Chondrocyte (in vitro differentiated cells): ENCODE data around the gene MAP2K5. TPM values are rescaled to one million over a fixed set of nuclear protein-coding genes. Genes with fewer than 3 reads are reported as not detected.

Source experiments
- DNase-seq: peaks from one replicate; pipeline ENCODE4 v3.0.0; 2021; ENCODE audit warnings: mixed read lengths, low spot score
- H3K27ac Mint-ChIP-seq: one replicate; pipeline ENCODE4 v1.8.0; 2021; ENCODE audit warnings: mild to moderate bottlenecking, moderate library complexity, mixed read lengths; ENCODE audit not compliant: unreplicated experiment
- H3K27me3 Mint-ChIP-seq: 2 replicates; pipeline ENCODE4 v1.8.0; 2021; ENCODE audit warnings: low read depth, mixed read lengths
- H3K36me3 Mint-ChIP-seq: 2 replicates; pipeline ENCODE4 v1.8.0; 2021; ENCODE audit warnings: low read depth, mixed read lengths
- H3K4me1 Mint-ChIP-seq: 2 replicates; pipeline ENCODE4 v1.8.0; 2021; ENCODE audit warnings: low read depth, mild to moderate bottlenecking, mixed read lengths
- H3K4me3 Mint-ChIP-seq: one replicate; pipeline ENCODE4 v1.8.0; 2021; ENCODE audit warnings: mild to moderate bottlenecking, moderate library complexity, mixed read lengths; ENCODE audit not compliant: unreplicated experiment
- H3K9me3 Mint-ChIP-seq: 2 replicates; pipeline ENCODE4 v1.8.0; 2021; ENCODE audit warnings: low read depth, mixed read lengths
- CTCF ChIP-seq: fragments of 200-600 bp; sonication (generic); IDR thresholded peaks from 2 replicates; pipeline ENCODE4 v1.5.0; 2021; ENCODE audit warnings: antibody characterized with exemption, mild to moderate bottlenecking, moderate library complexity
- total RNA-seq: library from RNA; stranded (reverse); gene quantifications from 3 replicates; pipeline ENCODE4 v1.2.1, GENCODE V29; 2021

The MAP2K5 gene
- total RNA-seq, 1 donor from 2014 or later = 14.0 TPM

DNA sequence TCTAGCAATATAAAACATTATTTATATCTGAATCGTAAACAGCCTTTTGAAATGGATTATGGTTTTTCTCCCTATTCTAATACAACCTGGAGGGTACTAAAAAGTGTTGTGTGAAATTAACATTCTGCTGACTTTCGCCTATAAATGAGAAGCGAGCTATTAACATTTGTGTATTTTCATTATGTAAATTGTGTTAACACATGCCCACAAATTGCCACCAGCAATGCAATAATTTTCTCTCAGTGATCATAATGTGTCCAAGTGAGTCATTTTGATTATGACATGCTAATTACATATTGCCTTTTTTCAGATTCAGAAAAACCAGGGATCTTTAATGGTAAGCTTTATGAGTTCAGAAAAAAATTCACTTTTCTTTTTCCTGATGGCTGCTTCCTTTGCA lies 205.4 kb downstream of the MAP2K5 start:
- peaks cover 16% of the 10 kb centered on the region for H3K4me1 Mint-ChIP-seq
- H3K9me3 Mint-ChIP-seq = no peaks in the 10 kb centered on the region
- no peak overlapping the region for H3K4me3 Mint-ChIP-seq
- no peak for TF ChIP-seq CTCF
- H3K36me3 Mint-ChIP-seq = peaks cover 1% of the 10 kb centered on the region
- no peak for DNase-seq
- no peaks in the 10 kb centered on the region for H3K27me3 Mint-ChIP-seq
- no peak overlapping the region for H3K27ac Mint-ChIP-seq

GRCh38 chr15:67750371-67750770 lies 207.9 kb downstream of the MAP2K5 start:
- DNase-seq = no peak
- Mint-ChIP-seq H3K27me3 (no peaks in the 10 kb centered on the region), H3K27ac (no peak overlapping the region), H3K4me1 (peaks cover 9% of the 10 kb centered on the region), H3K36me3 (peaks cover 5% of the 10 kb centered on the region), H3K4me3 (no peak overlapping the region), H3K9me3 (peaks cover 4% of the 10 kb centered on the region)
- no peak for TF ChIP-seq CTCF

GRCh38 chr15:67753891-67754290 lies 211.4 kb downstream of the MAP2K5 start:
- Mint-ChIP-seq H3K27ac (no peak overlapping the region), H3K4me3 (no peak overlapping the region), H3K4me1 (peaks cover 4% of the 10 kb centered on the region), H3K9me3 (peaks cover 4% of the 10 kb centered on the region), H3K27me3 (no peaks in the 10 kb centered on the region), H3K36me3 (peaks cover 5% of the 10 kb centered on the region)
- no peak for DNase-seq
- TF ChIP-seq CTCF = no peak

DNA sequence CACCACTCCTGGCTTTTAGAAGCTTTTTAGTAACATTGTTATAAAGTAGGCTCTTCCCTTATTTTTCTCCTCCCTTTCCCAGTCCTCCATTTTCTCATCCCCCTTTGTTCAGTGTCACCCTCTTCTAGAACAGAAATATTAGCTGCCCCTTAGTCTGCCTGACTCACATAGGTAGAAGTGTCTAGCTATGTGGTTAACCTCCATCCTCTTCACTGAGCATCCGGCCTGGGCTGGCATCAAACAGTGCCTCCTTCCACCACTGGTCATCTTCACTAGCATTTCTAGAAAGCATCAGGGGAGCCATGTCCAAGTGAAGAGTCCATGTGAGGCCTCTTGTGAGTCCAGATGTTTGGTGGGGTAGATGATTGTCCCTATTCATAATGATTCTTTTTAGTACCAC lies 212.8 kb downstream of the MAP2K5 start:
- no peak overlapping the region for H3K27ac Mint-ChIP-seq
- DNase-seq = no peak
- peaks cover 4% of the 10 kb centered on the region for H3K9me3 Mint-ChIP-seq
- H3K27me3 Mint-ChIP-seq = no peaks in the 10 kb centered on the region
- H3K4me3 Mint-ChIP-seq = no peak overlapping the region
- H3K36me3 Mint-ChIP-seq = peaks cover 5% of the 10 kb centered on the region
- peaks cover 4% of the 10 kb centered on the region for H3K4me1 Mint-ChIP-seq
- no peak for TF ChIP-seq CTCF

DNA sequence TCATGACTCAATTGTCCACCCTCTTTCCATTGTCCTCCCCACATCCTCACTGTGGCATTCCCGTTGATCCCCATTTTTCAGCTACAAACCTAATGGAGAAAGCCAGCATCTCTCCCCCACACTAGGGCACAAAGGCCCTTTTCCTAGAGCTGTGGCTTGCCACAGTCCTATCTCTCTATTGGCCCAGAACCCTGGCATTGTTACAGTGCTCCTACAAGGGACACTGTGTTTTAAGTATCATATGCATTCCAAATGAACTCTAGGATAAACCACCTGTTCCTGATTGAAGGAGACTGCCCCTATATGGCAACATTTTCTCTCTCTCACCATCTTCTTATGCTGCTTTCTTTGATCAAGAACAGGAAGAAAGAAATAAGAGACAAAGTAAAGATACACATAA lies 213.4 kb downstream of the MAP2K5 start:
- H3K27ac Mint-ChIP-seq = no peak overlapping the region
- no peak for DNase-seq
- TF ChIP-seq CTCF = no peak
- peaks cover 5% of the 10 kb centered on the region for H3K36me3 Mint-ChIP-seq
- H3K9me3 Mint-ChIP-seq = peaks cover 4% of the 10 kb centered on the region
- H3K4me3 Mint-ChIP-seq = no peak overlapping the region
- H3K4me1 Mint-ChIP-seq = peaks cover 4% of the 10 kb centered on the region
- H3K27me3 Mint-ChIP-seq = no peaks in the 10 kb centered on the region
